Skeletal muscle cell (primary cell): Measurements from ENCODE around the gene MINDY3.
"Not testable (repeated sequence)": the region's sequence is repeated elsewhere in the genome, so short reads cannot be mapped to it uniquely, and the experiment has no call there.

Experiments used
- DNase-seq: peaks from one replicate; pipeline ENCODE4 v3.0.0-alpha.2; 2010; ENCODE audit warnings: low read depth
- H3K4me3 ChIP-seq: 2 replicates; pipeline ENCODE4 v1.5.1; 2011; ENCODE audit warnings: low read depth, mild to moderate bottlenecking, control low read depth, low read length, moderate library complexity

Gene MINDY3

GRCh38 chr10:15858861-15859281 lies 1.4 kb downstream of the MINDY3 start:
- H3K4me3 ChIP-seq, result peak overlapping the region; percentile 83
- DNase-seq, result no peak

DNA sequence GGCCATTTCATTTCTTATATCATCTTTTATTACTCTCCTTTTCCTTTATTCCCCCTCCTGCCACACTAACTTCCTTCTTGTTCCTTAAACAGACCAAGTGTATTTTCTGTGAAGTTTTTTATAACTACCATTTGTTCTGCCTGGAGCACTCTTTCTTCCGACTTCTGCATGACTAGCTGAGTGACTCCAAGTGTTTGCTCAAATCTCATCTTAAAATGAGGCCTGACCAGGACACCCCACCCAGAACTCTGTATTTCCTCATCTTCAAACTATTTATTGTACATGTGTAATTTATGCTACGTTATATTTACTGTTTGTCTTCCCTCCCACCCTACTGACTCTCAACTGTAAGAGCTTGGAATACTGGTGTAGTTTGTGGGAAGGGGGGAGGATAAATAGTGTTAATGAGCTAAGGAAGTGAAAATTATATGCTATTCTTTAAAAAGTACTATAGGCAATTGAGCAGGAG lies 3.2 kb downstream of the MINDY3 start:
- DNase-seq, result no peak
- H3K4me3 ChIP-seq, result no peak overlapping the region

- no peak for DNase-seq
- no peak overlapping the region for H3K4me3 ChIP-seq
Measured at GRCh38 chr10:15856328-15857015, 3.8 kb downstream of the MINDY3 start.

DNA sequence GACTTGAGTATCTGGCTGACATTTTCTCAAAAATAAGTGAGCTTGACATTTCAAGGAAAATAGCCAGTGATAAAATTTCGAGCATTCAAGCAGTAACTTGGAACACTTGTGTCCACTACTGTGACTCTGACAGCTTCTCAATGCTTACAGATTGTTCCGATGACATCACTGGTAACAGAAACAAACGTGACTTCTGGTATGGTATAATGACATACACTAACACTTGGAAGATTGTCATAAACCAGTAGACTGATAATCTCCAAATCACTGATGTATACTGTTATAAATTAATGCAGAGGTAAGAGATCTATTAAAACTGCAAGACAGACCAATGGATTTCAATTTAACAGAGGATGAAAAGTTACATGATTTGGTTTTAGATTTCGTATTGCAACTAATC lies 6.5 kb downstream of the MINDY3 start:
- no peak overlapping the region for H3K4me3 ChIP-seq
- no peak for DNase-seq

GRCh38 chr10:15852111-15852557 lies 8.2 kb downstream of the MINDY3 start:
- no peak overlapping the region for H3K4me3 ChIP-seq
- no peak for DNase-seq

- H3K4me3 ChIP-seq, DNase-seq: not testable (repeated sequence)
Measured at GRCh38 chr10:15850337-15850978, 9.8 kb downstream of the MINDY3 start.

- no peak overlapping the region for H3K4me3 ChIP-seq
- no peak for DNase-seq
Measured at GRCh38 chr10:15849316-15849715, 11.0 kb downstream of the MINDY3 start.

DNA sequence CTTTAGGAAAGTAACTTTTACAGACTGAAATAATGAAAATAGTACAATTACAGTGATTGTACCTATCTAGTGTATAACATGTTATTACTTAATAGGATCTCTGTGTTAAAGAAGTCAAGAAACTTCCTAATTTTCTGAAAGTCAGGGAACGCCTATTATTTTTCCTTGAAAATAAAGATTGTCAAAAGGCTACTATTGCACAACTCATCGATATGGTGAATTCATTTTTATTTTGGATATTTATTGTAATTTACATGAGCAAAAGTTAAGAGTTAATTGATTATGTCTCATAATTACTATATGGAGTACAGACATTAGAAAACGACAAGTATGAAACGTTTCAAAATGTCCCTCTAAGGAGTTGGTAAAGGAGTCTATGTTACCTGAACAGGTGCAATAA lies 12.8 kb downstream of the MINDY3 start:
- DNase-seq, result no peak
- no peak overlapping the region for H3K4me3 ChIP-seq

GRCh38 chr10:15844517-15844916 lies 15.8 kb downstream of the MINDY3 start:
- DNase-seq, result no peak
- no peak overlapping the region for H3K4me3 ChIP-seq

DNA sequence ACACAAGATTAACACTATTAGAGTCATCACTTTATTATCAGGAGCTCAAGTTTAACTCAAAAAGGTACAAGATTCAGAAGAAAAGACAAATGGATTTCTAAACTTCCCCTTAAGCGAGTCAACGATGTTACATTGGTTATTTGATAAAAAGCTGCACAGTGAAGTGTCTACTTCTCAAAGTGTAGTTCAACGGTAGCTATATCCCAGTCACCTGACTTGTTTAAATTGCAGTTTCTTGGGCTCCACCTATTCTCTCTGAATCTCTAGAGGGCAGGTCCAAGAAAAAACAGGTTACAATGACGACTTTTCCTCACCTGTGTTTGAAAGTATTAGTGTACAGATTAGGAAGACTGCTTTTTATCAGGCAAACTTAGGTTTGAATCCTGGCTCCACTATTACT lies 16.6 kb downstream of the MINDY3 start:
- H3K4me3 ChIP-seq, result no peak overlapping the region
- DNase-seq, result no peak

- no peak for DNase-seq
- H3K4me3 ChIP-seq, result no peak overlapping the region
Measured at GRCh38 chr10:15842556-15843169, 17.6 kb downstream of the MINDY3 start.

DNA sequence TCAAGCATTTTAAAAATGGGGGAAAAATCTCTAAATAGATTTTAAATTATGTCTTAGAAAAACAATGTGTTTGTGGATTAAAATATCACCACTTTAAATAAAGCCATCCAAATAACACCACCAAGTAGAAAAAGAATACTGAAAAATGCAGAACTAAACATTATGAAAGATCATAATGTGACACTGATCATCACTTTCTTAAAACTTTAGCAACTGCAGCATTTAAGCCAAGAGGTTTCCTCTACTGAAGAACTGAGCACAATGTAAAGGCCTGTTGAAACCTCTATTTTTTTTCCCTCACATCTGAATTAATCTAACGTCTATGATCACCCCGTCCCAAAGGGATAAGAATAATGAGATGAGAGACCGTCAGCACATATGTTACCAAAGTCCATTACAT lies 18.6 kb downstream of the MINDY3 start:
- DNase-seq, result no peak
- no peak overlapping the region for H3K4me3 ChIP-seq

DNA sequence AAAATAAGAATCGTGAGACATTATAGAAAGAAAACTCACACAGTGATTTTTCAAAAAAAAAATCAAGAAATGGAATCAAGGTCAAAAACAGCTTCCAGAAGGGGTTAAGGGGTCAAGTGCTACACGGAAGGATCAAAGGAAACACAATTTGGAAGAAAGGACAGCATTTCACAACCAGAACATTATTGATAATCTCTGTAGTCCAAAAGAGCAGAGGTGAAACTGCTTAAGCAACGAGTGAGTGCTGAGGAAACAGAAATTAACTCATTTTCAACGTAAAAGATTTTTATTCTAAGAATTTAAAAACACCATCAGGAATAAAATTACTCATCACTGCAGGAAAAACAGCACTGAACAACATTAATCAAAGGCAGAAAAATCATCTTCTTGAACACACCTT lies 23.5 kb downstream of the MINDY3 start:
- no peak for DNase-seq
- no peak overlapping the region for H3K4me3 ChIP-seq

GRCh38 chr10:15829495-15829894 lies 30.8 kb downstream of the MINDY3 start:
- no peak overlapping the region for H3K4me3 ChIP-seq
- DNase-seq, result no peak

GRCh38 chr10:15824498-15824897 lies 35.8 kb downstream of the MINDY3 start:
- H3K4me3 ChIP-seq, result no peak overlapping the region
- DNase-seq, result no peak

- H3K4me3 ChIP-seq, result no peak overlapping the region
- DNase-seq, result no peak
Measured at GRCh38 chr10:15822131-15822530, 38.2 kb downstream of the MINDY3 start.

GRCh38 chr10:15821046-15821683 lies 39.1 kb downstream of the MINDY3 start:
- no peak for DNase-seq
- no peak overlapping the region for H3K4me3 ChIP-seq

DNA sequence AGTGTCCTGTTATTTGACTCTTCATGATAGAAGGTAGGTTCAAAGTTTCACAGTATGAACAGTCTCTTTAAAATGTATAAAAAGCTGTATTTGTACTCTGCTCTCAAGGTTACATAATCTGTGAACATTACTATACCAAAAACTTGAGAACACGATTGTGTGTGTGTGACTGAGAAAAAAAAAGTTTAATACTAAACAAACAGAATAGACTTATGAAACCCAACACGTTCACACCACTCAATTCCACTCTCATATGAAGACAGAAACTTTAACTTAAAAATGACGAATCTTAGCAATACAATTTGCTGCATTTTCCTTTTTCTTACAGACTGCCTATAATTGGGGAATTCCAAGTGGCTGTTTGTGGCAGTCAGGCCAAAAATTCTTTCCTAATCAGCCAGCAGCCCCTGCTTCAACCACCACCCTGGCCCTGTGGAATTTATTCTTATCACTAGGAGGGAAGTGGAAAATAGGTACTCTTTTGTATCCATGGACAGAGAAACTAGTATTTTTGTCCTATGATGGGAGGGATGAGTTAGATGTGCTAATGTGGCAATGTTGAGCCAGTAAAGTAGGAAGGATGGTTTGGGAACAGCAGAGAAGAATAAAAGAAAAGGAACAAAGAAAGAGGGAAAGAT lies 42.8 kb downstream of the MINDY3 start:
- H3K4me3 ChIP-seq, result no peak overlapping the region
- DNase-seq, result no peak

DNA sequence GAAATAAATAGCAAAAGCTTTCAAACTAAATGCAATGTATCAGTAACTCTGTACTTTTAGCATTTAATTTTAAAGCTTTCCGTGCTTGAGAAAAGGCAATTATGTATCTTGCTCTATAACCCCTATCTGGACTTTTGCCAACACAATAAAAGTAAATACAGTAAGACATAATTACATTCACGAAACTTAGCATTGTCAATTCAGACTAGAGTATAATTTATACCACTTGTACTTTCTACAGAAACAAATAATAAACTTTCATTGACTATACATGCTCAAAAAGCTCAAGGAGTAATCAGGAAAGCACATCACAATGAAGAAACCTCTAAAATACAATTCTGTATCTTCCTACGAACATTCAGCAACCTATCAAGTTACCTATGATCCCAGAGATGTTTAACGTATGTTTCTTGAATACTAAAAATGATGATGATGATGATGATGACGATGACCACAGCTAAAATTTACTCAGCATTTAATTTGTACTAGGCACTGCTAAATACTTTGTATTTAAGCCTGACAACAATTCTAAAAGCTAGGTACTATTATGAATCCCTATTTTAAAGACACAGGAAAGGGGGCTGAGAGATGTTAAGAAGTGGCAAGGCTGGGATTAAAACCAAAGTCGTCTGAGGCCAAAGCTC lies 44.9 kb downstream of the MINDY3 start:
- DNase-seq, result no peak
- H3K4me3 ChIP-seq, result no peak overlapping the region
